Femur (tissue), 1 donor: Measurements from ENCODE around the gene MEIS1.
A peak's percentile ranks its signal among the peaks of the same experiment; 100 is the strongest.

Experiments used
- DNase-seq: peaks from one replicate; pipeline ENCODE4 v3.0.0-alpha.2; 2017

MEIS1 gene

DNA sequence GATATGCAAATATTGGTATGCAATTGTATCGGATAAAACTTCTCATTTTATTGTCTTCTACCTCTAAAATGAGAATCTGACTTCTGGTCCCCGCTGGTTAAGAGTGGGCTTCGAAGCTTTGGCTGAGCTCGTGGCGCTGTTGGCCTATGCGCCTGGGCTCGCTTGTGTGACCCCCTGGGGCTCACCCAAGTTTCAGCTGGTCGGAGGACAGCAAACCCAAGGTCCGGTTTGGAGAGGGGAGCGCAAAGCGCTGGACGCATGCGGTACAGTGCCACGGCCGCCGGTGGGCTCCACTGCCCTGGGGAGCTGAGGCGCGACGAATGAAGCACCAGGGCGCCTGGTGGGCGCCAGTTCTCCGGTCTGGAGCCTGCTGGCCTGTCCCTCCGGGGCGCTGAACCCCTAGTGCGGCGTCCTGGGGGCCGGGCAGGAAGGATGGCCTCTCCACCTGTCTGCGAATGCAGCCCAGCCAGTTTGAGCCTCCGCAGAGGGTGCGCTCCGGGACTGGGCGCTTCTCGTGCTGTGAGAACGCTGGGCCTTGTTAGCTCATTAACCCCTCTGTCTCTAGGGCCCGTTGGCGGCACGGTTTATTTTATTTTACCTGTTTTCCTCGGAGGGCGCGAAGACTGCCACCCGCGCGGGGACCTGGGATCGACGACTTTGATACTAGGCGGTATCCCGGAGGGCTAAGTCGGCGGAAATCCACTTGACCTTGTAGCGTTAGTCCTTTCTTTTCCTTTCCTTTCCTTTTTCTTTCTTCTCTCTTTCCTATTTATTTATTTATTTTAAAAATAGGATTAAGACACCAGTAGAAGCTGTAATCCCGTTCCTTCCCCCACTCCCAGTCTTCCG, 10.4 kb downstream of the MEIS1 start:
- DNase-seq, result peak; percentile 36

DNA sequence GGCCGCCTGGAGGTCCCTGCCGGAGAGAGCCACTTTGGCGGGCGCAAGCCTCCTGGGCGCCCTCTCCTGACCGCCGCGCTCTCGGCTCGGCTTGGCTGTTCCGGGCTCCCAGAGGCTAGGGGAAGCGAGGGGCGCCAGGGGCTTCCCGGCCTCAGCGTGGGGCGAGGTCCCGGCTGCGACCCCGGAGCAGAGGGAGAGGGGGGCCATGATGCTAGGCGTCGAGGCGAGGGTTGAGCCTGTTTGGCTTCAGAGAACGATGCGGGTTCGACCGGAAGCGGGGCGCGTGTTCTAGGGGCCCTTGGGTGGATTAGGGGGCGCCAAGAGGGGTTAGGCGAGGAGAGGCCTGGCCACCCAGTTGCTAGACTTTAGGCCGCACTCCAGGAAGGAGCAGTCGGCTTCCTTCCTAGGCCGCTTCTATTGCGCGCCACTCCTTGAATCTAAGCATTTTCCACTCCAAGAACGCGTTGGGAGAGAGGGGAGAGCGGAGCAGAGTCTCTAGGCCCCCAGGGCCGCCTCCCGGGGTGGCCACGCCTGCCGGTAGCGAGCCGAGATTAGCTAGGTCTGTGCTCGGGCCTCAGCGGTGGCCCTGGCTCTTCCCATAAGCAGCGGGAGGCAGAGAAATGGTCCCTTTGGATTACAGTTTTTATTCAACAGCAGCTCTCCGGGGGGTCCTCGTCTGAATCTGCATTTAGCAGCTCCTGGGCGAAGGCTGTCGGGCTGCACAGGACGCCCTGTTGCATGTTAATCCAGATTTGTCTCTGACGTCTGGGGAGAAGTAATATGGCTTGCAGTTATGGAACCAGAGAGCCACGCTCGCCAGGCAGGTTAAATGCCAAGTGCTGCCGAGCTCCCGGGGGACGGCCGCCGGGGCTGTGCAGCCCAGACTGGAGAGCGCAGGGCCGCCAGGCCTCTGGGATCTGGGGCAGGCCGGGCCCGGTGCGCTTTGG, 11.3 kb downstream of the MEIS1 start:
- DNase-seq, result peak; percentile 62

- no peak for DNase-seq
Observed at GRCh38 chr2:66446941-66447340, 12.0 kb downstream of the MEIS1 start.

- no peak for DNase-seq
Observed at GRCh38 chr2:66447677-66448076, 12.8 kb downstream of the MEIS1 start.

- DNase-seq, result no peak
Observed at GRCh38 chr2:66448136-66448991, 13.4 kb downstream of the MEIS1 start.

- DNase-seq, result no peak
Observed at GRCh38 chr2:66452214-66452613, 17.3 kb downstream of the MEIS1 start.

DNA sequence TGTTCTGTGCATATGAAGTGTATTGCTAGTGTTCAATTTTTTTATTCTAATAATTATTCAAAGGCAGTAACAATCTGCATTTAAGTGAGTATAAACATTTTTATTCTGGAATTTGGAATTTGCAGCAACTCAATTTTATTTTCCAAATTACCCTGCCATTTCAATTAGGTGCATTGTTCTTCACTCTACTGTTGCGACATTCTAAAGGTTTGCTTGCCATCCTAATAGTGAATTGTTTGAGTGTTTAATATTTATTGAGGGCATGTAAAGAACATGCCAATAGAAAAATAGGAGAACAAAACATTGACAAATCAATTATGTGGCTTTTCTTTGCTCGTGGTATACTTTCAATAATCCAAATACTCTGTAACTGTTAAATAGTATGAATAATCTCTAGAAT, 18.0 kb downstream of the MEIS1 start:
- no peak for DNase-seq

GRCh38 chr2:66455490-66455889, 20.6 kb downstream of the MEIS1 start:
- no peak for DNase-seq

DNA sequence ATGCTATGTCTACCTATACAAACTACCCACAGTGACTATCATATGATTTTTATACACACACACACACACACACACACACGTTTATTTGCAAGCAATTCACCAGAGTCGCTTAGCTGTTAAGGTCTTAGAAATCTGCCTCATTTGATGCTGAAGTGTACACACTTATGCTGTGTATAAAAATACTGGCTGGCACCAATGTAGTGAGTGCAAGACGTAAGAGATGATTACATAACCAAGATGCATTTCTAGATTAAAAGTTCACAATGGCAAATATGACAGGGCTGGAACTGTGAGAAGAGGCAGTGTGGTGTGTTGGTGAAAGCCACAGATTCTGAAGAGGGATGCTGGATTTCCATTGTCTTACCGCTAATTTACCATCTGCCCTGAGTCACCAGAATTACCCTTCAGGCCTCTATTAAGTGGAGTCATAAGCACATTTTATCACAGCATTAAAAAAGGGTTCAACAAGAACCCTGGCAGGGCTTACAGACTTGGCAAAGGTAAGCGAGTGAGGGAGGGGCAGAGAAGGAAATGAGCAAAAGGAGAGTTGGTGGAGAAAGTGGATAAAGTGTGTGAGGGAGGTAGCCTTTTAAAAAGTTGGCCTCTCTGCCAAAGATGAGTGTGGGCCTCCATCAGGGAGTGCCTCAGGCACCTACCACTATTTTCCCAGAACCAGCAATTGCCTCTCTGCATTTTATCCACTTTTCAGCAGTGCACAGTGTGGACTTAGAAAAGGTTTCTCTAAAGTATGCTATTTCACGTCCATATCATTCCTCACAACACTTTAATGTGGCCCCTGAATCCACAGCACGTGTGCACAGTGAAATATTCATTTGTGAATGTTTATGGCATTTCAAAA, 21.5 kb downstream of the MEIS1 start:
- no peak for DNase-seq

GRCh38 chr2:66457545-66457944, 22.6 kb downstream of the MEIS1 start:
- no peak for DNase-seq

DNA sequence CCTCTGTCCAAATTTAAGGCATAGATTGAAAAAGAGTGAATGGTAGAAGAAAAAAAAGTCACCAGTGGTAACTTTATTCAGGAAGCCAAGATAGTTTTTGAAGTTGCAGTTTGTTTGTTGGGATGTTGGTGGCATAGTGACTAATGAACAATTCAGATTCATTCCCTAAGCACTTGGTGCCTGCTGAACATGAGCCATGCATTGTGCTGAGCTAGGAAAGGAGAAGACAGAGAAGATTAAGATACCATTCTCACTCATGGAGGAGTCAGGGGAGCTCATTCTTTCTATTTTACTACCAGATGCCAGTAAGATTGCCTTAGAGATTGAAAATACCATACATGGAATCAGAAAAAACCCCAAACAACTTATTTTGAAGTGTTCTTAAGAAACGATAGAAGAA, 25.1 kb downstream of the MEIS1 start:
- no peak for DNase-seq

DNA sequence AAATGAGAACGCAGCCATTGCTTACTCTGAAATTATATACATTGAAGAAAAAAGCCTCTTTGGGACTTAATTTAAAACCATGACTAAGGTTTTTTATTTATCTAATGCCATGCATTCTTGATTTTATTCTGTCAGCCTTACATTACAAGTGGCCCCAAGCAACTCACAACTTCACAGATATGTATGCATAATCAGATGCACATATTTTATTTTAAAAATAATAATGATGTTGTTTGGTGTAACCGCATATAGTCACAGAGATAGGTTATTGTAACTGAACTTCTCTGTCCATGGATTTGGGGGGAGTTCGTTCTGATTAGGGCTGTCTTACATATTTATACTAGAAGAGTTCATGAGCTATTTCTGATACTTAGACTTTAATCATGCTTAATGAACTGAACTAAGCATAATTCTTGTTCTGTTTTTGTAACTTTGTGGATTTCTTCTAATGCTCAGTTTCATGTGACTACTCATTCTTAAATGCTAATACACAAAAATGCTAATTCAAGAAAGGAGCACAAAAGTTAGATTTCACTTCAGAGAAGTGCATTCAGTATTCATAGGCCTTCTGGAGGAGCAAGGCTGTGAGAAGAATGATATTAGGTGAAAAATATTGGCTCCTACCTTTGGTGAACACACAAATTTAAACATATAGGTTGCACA, 26.2 kb downstream of the MEIS1 start:
- no peak for DNase-seq

DNA sequence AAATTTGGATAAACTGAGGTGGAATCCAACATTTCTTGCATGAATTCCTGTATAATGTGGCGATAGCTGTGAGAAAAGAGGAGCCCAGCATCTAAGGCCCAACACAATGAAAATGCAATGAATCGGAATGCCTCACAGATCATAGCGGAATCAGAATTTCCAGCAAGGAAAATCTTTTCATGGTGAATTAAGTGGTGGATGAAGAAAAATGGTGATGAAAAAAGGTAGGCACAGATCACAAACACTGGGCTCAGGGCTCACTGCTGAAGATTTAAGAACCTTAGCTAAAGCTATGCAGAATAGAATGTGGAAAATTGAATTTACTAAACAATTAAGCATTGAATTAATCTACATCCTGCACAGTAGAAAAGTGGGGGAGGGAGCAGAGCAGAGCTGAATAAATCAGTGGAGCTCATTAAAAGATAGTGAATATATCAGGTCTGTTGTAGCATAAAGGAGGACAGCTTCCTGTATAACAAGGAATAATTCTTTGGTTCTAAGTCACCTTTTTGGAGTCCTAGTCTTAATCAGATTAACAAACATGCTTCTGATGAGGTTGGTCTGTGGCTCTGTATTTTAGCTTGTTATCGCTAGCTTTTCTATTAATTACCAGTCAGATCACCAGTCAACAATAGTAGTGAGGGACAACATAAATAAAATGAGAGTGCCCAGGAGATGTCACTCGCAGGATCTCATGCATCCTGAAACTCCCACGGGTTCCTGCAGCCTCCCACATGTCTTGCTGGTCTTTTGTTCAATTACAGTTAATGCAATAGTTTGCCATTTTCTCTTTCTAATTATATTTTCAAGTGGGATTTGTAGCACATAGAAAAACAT, 27.0 kb downstream of the MEIS1 start:
- no peak for DNase-seq

DNA sequence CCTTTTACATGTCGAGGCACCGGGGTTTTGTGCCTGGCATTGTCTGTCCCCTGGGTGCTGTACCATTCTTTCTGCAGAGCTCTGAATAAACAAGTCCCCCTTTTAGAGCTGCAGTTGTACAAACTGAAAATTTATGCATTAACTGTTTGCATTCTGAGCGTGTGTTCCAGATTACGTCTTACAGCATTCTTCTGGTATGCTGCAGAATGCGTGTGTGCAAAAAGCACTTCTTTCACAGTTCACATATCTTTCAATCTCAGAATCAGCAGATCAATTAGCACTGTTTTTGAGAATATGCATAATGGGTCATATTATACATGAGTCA, 27.5 kb downstream of the MEIS1 start:
- DNase-seq, result no peak

- DNase-seq, result no peak
Observed at GRCh38 chr2:66463206-66463755, 28.4 kb downstream of the MEIS1 start.

DNA sequence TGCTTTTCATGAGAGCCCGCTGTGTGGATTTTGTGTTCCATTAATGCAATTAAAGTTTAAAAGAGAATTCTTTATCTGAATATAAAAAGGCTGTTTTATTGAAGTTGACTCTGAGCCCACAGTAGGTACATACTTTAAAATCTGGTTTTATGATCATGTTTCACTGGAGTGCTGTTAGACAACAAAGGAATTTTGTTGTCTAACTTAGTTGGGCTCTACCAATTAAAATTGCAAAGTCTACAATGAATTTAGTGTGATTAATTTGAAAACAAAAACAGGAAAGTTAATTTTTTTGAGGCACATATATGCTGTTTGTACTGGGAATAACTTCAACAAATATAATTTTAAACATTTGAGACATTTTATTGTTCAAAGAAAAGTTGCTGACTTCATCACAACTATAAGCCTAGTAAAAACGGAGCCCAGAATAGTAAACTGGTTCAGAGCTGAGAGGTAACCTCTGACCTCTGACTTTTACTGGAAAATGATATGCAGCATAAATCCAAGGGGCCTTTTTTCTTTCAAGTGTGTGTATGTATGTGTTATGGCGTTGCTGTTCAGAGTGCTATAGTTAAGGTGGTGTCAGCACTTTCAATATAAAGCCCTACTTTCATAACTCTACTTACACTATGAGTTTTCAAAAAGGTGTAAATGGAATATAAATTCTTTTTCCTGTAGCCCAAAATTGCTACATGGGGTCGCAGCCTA, 30.2 kb downstream of the MEIS1 start:
- DNase-seq, result no peak

DNA sequence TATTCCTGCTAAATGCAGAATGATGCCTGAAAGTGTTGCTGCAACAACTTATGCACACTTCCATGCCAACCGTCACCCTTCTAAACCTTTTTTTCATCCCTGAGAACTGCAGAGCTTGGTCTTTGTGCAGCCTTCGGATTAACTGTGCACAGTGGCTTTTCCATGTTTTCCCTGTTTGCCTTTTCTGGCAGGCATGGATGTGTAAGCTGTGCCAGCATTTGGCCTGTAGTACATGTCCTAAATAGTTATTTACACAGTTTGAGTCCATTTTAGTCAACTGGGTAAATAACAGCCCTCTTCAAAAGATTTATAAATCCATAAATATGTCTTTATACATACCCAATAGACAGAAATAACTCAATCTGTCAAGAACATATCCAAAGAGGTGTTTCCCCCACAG, 31.5 kb downstream of the MEIS1 start:
- DNase-seq, result no peak

DNA sequence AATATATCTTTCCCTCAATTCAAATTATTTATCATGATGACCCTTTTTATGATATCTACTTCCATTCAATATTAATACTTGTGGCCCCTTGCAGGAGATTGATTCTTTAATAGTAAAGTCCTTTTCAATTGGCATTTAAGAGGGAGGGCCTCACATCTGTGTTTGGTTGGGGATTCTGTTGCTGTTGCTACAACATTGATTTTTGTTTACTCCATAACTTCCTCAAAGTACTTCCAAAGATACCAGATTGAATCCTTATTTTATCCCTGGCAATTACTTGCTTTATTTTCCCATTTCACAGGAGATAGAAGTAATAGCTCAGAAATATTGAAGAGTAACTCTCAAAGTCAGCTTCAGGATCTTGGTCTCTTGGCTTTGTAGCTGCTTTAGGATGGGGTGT, 32.8 kb downstream of the MEIS1 start:
- no peak for DNase-seq

DNA sequence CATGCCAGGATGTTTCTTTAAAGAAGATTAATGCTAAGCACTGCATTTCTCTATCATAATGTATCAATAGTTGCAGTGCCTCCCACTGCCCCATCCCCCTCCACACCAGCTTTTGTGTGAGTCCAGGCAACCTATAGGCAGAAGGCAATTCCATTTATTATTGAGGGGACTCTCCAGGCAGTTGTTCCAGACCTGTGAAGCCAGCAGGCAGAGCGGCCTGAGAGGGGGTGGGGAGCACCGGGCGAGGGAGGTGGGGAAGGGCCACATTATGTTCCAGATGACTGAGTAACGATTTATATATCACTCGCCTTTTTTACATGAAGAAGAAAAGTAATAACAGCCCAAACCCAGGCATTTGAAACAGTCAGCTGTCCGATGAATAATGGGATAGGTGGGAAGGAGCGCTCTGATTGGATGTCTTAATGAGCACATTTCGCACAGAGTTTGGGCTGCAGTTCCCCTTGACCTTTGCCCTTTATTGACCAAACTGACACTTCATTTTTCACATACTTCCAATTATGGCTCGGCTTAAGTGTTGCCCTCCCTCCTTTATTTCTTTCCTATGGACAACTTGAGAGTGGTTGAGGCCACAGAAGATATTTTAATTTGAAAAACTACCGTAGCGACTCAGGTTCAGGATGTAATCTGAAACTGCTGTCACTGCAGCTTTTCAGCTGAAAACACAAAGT, 34.4 kb downstream of the MEIS1 start:
- no peak for DNase-seq
